Measurements from ENCODE around the gene FIBP.
A peak's percentile ranks its signal among the peaks of the same experiment; 100 is the strongest.

The FIBP gene

DNA sequence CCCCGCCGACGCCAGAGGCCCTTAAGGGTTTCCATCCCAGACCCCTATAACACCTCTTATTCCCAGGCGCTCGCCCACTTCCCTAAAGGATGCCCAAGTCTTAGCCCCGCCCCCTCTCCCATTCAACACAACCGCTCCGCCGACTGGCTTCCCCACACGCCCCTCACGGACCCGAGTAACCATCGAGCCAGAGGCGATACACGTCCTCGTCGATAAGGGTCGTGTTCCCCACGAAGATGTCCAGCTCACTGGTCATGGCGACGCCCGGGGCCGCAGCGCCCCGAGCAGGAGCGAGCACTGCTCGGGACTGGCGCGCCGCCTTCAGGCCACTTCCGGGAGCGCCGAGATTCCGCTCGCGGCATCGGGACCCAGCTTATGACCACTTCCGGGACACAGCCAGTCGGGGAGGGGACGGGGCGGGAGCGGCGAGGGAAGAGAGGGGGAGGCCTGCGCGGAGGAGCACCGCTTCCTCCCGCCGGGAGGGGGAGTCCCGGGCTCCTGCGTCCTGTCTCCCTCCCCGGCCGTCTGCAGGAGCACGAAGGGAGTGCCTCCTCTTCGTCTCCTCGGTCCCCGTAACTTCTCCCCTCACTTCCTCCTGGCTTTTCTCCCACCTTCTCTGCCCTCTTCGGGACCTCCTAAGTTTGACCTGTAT lies at the start of gene FIBP:
TSS of gene FIBP (minus strand) at position 309 of the 652 bp plus-strand sequence. CDS start at position 256, 53 bp downstream.
- peak; percentile 81 for DNase-seq (ENCODE audit: low read depth)

DNA sequence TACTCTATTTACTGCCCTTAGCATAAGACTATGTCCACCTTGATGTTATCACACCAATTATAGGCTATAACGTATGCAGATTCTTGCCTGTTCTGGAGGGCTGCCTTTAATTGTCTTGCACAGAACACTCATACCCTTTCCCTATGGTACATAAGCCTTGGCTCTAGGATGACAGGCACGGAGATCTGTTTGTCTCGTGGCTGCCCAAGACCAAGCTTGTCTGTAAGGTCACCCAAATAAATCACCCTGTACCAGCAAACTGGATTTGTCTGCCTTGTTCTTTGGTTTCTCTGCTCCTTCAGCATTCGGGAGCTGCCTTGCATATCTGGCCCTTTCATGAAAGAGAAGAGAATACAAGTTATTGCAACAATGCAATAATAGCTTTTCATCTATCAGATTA lies 49.5 kb upstream of the FIBP start:
- no peak for DNase-seq (ENCODE audit: low read depth)

DNA sequence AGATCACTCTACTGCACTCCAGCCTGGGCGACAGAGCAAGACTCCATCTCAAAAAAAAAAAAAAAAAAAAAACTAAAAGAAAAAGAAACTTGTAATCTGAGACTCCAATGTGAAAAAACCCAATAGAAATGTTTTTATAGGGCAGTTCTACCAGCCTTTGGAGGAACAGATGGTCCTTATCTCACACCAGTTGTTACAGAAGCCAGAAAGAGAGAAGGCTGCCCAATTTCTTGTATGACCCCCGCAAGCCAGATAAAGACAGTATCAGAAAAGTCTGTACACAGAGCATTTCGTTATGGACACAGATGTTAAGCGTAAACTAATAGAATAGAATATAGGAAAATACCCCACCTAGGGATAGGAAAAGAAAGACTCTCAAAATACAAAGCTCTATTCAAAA lies 45.7 kb upstream of the FIBP start:
- no peak for DNase-seq (ENCODE audit: low read depth)

DNA sequence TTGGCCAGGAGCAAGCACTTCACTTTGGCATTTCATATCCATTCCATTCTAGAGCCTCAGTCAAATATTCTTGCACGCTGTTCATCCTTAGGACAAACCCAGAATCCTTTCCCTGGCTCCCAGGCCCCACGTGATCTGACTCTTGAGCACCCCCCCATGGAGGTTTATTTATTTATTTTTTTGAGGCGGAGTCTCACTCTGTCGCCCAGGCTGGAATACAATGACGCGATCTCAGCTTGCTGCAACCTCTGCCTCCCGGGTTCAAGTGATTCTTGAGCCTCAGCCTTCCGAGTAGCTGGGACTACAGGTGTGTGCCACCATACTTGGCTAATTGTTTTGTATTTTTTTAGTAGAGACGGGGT lies 44.3 kb upstream of the FIBP start:
- no peak for DNase-seq (ENCODE audit: low read depth)

DNA sequence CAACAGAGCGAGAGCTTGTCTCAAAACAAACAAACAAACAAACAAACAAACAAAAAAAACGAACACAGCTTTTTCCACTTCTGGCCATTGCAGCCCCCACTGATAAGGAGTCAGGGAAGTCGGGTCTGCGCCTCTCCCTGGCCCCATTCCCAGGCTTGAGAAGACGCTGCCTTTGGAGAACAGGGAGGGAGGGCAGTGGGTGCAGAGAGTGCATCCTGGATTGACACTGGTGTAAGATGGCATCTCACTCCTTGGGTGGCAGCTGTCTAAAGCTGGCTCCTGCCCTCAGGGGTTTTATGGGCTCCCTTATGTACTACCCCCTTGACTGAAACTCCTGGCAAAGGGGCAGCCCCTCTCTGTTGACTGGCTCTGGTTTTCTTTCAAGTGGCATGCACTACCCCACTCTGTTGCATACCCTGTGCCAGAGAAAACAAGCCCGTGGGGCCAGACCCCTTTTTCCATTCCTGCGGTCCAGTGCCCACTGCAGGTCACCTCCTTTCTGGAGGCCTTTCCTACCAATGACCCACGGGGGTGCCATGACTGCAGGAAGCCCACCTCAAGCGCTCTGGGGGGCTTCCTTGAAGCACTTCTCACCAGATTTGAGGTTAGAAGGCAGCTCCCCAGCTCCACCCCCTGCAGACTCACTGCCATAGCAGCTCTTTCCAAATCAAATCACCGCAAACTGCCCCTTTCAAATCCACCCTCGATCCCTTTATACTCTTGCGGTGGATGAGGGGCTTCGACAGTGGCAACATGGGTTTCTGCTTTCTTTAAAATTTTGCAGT lies 43.7 kb upstream of the FIBP start:
- no peak for DNase-seq (ENCODE audit: low read depth)

DNA sequence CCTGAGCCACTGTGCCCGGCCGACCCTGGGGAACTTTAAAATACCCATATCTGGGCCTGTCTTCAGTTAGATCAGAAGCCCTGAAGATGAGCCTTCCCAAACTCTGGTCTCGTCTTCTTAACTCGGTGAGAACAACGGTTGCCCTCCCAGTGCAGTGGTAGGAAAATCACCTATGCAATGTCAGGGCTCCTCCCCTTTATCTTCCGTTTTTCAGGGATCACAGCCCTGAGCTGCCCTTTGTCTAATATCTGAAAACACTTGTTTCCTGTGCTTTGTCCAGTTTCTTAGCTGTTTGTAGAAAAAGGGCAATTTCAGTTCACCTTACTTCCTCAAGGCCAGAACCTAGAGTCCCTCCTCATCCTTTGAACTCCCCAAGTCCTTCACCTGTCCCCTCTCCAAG lies 40.4 kb upstream of the FIBP start:
- no peak for DNase-seq (ENCODE audit: low read depth)

DNA sequence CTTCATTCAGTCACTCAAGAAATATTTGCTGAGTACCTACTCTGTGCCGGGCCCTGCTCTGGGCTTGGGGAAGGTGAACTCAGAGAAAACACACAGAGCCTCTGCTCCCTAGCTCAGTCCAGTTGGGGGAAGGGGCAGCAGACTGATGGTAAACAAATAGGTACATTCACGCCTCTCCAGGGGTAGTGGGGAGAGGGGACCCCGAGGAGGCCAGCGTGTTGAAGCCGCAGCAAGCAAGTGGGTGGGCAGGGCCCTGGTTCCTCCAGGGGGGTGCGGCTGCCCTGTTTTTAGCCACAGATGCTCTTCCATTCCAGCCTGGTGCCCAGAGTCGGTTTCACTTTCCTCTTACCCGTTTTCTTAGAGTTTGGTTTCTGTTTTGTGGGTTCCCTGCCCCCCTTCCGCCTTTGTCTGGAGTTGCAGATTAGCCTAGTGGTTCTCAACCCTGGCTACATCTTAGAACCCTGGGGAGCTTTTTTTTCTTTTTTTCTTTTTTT lies 39.7 kb upstream of the FIBP start:
- DNase-seq (ENCODE audit: low read depth): no peak

DNA sequence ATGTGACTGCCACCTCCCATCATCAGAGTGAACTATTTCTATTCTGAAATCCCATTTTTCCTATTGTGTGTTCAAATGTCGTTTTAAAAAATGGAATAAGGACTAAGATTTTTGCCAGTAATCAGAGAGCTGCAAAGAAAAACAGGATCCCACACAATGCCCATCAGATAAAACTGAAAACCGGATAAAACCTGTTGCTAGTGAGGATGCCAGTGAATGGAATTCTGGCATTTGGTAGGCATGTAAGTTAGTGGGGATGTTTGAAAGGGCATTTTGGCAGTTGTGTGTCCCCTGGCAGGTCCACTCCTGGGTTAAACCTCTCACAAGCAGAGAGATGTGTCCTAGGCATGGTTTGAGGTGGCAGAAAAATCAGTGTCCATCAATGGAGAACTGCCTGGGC lies 37.1 kb upstream of the FIBP start:
- no peak for DNase-seq (ENCODE audit: low read depth)

GRCh38 chr11:65922565-65922964 lies 34.3 kb upstream of the FIBP start:
- no peak for DNase-seq (ENCODE audit: low read depth)

DNA sequence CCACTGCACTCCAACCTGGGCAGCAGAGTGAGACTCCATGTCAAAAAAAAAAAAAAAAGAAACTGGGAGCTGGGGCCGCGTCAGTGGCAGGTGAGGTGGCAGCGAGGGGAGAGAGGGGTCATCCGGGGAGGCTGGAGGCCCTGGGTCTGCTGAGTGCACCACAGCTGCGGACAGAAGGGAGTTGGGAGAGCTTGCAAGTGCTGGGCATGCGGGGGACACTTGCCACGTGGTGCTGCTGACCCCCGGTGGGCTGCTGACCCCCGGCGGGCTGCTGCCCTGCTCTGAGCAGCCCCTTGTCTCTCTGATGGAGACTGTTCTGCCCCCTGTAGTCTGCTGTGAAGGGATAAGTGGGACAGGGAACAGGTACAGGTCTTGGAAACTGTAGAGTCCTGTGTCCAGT lies 33.6 kb upstream of the FIBP start:
- DNase-seq (ENCODE audit: low read depth): no peak

- DNase-seq (ENCODE audit: low read depth): no peak
Observed at GRCh38 chr11:65921033-65921555, 32.8 kb upstream of the FIBP start.

DNA sequence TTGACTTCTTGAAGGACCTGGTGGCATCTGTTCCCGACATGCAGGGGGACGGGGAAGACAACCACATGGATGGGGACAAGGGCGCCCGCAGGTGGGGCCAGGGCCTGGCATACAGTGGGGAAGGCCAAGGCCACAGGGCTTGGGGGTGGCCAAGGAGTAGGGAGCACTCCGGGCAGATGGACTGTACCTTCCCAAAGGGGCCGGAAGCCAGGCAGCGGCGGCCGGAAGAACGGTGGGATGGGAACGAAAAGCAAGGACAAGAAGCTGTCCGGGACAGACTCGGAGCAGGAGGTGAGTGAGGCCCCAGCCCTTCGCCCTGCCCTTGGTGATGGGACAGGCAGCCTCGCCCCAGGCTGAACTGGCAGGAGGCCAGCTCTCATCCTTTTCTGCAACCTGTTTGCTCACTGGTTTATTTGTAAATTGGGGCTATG lies 32.1 kb upstream of the FIBP start:
- DNase-seq (ENCODE audit: low read depth): no peak

DNA sequence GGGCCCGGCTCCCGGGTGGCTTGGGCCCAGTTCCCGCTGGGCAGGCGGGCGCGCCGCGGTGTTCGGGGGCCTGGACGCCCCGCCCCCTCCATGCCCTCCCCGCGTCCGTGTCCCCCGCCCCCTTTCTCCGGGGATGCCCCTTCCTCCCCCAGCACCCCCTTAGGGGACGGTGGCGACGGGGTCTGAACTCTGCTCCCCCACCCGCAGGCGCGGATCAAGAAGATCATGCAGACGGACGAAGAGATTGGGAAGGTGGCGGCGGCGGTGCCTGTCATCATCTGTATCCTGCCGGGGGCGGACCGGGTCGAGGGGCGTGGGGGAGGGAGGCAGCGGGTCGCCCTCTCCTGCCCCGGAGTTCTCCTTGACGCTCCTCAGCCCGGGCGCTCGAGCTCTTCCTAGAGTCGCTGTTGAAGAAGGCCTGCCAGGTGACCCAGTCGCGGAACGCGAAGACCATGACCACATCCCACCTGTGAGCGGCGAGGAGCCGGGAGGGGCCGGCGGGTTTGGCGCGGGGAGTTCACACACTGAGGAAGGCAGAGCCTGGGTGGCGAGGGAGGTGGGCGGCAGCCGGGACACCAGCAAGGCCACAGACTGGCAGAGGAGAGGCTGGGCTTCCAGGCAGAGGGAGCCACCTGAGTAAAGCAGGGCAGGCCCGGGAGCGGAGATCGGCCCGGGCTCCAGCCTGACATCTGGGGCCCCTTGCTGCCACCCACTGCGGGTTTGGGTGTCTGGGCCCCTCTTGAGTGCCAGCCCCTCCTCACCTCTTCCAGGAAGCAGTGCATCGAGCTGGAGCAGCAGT lies 31.5 kb upstream of the FIBP start:
- DNase-seq (ENCODE audit: low read depth): no peak

DNA sequence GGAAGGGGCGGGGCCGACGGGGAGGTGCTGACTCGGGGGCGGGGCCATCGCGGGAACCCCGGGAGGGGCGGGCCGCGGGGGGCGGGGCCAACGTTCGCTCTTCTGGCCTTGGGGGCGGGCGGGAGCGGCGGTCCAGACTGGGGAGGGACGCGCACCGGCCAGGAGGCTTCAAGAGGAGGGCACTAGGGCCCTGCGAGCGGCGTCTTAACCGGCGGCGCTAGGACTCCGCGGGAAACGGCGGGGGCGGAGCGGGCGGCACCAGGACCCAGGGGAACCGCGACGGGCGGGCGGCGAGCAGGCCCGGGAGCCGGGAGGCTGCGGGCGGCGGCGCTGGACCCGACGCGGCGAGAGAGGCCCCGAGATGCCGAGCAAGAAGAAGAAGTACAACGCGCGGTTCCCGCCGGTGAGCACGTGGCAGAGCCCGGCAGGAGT lies 30.9 kb upstream of the FIBP start, which contains the start of gene DRAP1:
TSS of gene DRAP1 (plus strand) at position 286 of the 432 bp plus-strand sequence. CDS start at position 362, 76 bp downstream.
- peak; percentile 84 for DNase-seq (ENCODE audit: low read depth)

DNA sequence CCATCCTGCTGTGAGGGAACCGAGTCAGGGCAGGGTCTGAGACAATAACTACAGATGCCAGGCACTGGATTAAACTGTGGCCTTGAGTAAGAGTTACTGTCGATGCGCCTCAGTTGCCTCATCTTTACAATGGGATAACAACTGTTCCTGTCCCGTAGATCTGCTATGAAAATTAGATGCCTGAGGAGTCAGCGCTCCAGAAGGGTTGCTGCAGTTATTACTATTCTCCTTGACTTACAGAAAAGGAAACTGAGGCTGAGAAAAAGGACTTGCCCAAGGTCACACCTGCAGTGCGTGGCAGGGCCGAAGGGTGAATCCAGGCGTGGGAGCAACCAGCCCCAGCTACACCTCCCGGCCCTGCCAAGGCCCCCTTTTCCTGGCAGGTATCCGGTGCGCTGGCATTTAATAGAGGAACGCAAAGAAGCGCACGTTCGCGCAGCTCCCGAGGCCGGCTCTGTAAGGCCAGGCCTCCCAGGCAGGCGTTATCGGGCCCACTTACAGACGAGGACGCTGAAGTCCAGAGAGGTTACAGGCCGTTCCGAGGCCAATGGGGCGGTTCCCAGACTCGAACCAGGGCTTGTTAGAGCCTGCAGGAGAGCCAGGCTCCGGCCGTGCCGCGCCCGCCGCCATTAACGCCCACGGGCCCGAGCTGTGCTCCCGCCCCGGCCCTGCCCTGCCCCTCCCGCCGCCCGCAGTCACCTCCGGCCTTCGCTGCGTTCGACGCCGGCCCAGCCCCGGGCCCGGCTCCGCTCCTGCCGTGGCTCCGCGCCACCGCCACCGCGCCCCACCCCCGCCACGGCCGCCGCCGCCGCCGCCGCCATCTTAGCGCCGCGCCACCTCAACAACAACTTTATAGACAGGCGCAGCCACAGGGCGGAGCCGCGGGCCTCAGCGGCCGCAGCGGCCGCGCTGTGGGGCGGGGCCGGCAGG lies 30.2 kb upstream of the FIBP start, which contains the start of gene C11orf68:
TSS of gene C11orf68 (minus strand) at position 852 of the 930 bp plus-strand sequence. CDS start at position 821, 31 bp downstream.
- no peak for DNase-seq (ENCODE audit: low read depth)

DNA sequence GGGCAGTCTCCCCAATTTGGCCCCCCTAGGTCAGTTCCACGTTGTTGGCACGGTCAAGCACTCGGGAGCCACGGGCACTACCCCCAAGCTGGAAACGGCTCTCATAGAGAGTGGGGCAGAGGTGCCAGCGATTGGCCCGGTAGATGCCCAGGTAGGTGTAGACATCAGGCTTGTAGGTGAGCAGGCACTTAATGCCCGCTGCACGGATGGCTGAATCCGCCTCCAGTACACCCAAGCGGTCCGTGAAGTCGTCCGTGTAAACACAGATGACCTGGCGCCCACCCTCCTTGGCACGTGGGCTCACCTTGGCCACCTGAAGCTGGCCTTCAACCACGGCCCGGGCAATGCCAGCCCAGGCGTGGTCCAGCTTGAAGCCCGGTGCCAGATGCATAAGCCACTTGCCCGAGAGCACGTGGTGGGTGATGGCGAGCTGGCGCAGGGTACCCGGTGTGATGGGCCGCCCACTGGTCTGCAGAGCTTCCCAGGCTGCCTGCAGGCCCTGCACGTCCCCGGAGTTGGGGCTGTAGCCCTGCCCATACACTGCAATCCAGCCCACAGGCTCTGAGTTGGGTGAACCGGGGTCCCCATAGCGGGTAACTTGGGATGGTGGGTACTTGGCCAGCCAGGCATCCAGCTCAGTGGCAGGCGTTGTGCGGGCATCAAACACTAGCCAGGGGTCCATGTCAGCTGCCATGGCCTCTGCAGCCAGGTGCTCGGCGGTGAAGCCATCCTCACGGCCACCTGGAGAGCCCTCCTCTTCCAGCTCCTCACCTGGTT lies 29.4 kb upstream of the FIBP start:
- no peak for DNase-seq (ENCODE audit: low read depth)

GRCh38 chr11:65917077-65917433 lies 28.8 kb upstream of the FIBP start:
- DNase-seq (ENCODE audit: low read depth): no peak

DNA sequence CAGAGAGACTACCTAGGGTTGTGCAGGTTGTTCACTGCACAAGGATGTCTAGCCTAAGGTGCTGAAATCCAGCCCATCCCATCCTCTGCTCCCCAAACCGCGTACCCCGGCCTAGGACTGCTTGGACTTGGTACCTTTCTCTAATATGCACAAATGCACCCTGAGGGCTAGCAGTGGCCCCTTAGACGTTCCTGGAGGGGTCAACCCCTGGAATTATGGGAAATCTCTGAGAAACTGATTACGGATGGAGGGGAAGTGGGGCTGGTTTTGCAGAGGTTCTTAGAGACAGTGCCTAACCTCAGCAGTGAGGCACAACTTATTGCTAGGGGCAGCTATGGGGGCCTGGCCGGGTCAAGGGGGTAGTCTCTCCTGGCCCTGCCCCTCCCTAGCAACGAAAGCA lies 28.1 kb upstream of the FIBP start:
- DNase-seq (ENCODE audit: low read depth): no peak

- peak; percentile 89 for DNase-seq (ENCODE audit: low read depth)
Observed at GRCh38 chr11:65915821-65916251, 27.6 kb upstream of the FIBP start.

DNA sequence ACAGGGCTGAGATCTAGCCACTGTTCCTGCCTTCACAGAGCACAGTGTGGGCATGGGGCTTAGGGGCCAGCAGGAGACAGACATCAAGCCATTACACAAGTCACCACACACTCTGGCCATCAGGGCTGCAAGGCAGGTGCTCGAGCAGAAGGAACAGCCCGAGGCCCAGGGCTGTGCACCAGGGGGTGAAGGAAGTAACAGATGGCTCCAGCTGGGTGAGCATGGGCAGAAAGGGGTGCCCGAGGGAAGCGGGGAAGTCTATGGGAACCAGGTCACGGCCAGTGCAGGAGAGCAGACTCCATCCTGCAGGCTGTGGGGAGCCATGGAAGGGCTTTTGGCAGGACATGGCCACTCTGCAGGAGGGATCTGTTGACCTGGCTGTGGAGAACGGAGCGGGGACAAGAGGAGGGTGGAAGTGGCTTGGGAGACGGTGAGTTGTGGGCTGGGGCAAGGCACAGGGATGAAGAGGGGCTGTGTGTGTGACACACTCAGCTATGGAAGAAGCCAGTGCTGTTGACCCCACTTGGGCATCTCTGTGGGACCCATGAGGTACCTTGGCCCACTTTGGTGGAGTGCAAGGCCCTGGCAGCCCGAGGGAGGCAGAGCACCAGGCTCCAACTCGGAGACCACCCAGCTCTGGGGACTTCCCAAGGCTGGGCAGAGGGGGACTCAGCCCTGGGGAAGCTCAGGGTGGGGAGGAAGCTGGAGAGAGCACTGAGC lies 27.0 kb upstream of the FIBP start:
- no peak for DNase-seq (ENCODE audit: low read depth)

Measured in non-pigmented ciliary epithelial cell (primary cell).